GM19351 (cell line): Measurements from ENCODE around the gene DLG2.
A peak's percentile ranks its signal among the peaks of the same experiment; 100 is the strongest.

Experiments
- ATAC-seq: cut with Tn5 transposase; IDR thresholded peaks from one replicate; pipeline ENCODE4 v1.9.1; 2021; ENCODE audit warnings: mild to moderate bottlenecking, moderate library complexity; ENCODE audit not compliant: unreplicated experiment

DLG2 gene

GRCh38 chr11:84541731-84542340 is 1085.3 kb downstream of the DLG2 start:
- ATAC-seq = no peak

- ATAC-seq = no peak
Observed at GRCh38 chr11:84536456-84536855, 1090.7 kb downstream of the DLG2 start.

- ATAC-seq = no peak
Observed at GRCh38 chr11:84532364-84532763, 1094.8 kb downstream of the DLG2 start.

- no peak for ATAC-seq
Observed at GRCh38 chr11:84526250-84526649, 1100.9 kb downstream of the DLG2 start.

GRCh38 chr11:84524422-84525051 is 1102.6 kb downstream of the DLG2 start:
- ATAC-seq = no peak

GRCh38 chr11:84522331-84522730 is 1104.8 kb downstream of the DLG2 start:
- ATAC-seq = no peak

GRCh38 chr11:84518631-84519183 is 1108.4 kb downstream of the DLG2 start:
- no peak for ATAC-seq

DNA sequence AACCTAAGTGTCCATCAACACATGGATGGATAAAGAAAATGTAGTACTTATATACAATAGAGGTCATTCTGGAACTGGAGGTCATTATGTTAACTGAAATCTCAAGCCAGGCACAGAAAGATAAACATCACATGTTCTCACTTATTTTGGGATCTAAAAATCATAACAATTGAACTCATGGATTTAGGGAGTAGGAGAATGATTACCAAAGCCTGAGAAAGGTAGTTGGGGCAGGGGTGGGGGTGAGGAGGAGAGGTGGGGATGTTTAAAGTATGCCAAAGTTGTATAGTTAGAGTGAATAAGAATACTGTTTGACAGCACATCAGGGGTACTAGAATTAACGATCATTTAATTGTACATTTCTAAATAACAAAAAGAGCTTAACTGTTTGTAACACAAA is 1112.7 kb downstream of the DLG2 start:
- ATAC-seq = no peak

DNA sequence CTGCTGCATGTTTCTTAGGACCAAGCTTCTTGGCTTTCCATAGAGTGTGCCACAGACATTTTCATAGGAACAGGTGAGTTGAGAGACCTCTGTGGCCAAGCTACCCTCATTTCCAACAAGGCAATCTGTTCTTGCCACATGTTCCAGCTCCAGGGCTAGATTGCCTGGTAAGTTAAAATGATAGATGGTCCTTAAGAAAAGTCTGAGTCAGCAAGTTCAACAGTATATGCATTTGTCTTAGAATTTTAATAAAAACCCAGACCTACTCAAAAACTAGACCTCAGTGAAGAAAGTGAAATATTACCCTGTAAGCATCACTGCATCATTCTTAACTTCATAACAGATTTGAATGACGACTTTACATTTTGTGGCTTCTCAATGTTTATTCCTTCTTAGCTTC is 1123.6 kb downstream of the DLG2 start:
- ATAC-seq = no peak

DNA sequence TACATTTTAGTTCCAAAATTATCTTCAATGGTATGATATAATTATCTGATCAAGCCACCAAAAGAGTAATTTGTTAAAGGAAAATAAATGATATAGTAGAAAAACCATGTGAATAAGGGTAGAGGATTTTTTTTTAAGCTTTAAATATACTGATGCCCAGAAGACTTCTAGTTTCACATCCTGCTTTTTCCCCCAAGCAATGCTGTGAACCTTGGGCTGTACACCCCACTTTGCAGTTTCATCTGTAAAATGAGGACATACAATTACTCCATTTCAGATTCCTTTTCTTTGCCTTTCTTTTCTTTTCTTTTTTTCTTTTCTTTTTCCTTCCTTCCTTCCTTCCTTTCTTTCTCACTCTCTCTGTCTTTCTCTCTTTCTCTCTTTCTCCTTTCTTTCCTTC is 1125.4 kb downstream of the DLG2 start:
- ATAC-seq = peak; percentile 43

GRCh38 chr11:84497981-84498411 is 1129.1 kb downstream of the DLG2 start:
- no peak for ATAC-seq

GRCh38 chr11:84497181-84497580 is 1130.0 kb downstream of the DLG2 start:
- ATAC-seq = no peak

- ATAC-seq = no peak
Observed at GRCh38 chr11:84496122-84496521, 1131.0 kb downstream of the DLG2 start.

GRCh38 chr11:84480131-84480530 is 1147.0 kb downstream of the DLG2 start:
- ATAC-seq = no peak

- no peak for ATAC-seq
Observed at GRCh38 chr11:84476581-84476980, 1150.6 kb downstream of the DLG2 start.

GRCh38 chr11:84471501-84471900 is 1155.6 kb downstream of the DLG2 start:
- ATAC-seq = no peak

GRCh38 chr11:84468235-84468634 is 1158.9 kb downstream of the DLG2 start:
- no peak for ATAC-seq

DNA sequence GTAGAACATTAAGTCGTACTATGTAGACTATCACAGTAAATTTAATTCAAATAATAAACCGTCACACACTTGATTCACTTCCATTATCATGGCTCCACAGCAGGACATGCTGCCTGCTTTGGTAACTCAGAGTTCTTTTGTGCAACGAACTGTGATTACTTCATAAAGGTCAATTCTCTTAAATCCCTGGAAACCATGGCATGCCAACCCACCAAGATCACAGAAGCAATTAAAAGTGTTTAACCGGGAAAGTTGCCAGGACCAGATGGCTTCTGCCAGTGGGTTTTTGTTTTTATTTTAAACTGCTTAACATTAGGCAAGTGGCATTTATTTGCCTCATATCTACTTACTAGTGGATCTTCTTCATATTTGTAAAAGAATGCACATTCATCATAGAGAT is 1162.1 kb downstream of the DLG2 start:
- ATAC-seq = no peak

DNA sequence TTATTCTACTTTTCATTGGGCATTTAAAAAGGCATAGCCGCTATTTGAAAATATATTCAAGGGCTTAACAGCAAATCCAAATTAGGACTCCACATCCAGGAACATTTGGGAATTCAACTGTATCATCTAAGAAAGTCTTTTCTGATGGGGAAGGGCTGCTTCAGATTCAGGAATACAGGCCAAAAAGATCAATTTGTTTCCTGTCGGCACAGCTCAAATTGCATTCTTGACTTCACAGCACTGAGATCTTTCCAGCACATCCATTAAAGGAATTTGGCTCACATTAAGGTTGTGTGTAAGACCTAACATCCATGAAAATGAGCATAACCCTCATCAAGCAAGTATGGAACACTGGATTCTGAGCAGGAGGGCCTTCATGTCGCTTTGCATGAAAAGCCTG is 1171.5 kb downstream of the DLG2 start:
- no peak for ATAC-seq

DNA sequence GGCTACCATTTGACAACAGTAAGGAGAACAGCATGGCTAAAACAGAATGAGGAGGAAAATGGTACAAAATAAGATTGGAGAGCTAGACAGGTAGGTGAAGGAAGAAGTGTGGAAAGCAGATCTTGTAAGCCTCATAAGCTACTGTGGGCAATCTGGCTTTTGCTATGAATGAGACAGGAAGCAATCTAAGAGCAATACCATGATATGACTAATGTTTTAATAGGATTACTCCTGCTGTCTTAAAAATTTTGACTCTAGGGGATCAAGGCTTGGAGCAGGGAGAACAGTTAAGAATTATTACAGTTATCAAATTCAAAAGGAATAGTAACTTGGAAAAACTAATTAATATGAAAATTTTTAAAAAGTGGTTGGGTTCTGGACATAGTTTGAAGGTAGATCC is 1174.9 kb downstream of the DLG2 start:
- ATAC-seq = no peak

DNA sequence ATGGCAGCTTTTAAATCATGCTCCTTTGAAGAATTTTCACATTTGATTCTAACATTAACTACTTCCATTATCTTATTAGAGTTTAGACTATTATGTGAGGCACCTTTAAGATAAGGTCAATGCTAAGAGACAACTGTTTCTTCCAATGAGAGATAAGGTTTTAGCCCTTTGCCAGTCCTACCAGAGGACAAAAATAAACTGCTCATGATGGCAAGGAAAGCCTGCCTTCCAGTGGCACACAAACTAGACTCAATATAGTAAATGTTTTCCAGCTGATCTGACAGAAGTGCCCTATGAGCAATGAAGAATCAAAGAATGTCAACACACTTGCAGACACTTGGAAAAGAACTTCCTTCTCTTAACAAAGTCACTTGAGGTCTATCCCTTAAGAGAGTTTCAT is 1188.6 kb downstream of the DLG2 start:
- no peak for ATAC-seq
